RWPE1 (cell line): ENCODE data around the gene ROBO3.

Source experiments
- CTCF ChIA-PET: fragments of 350-600 bp; sonication (Branson Sonifier 250); formaldehyde crosslinking; extraction: SDS; loops from one replicate; lab custom pipeline; 2021; lab: Yijun Ruan, JAX
- POLR2A ChIA-PET: fragments of 400-600 bp; formaldehyde crosslinking; extraction: SDS; loops from one replicate; lab custom pipeline; 2020; ENCODE audit warnings: antibody characterized with exemption; ENCODE audit not compliant: low non-redundant PET; lab: Yijun Ruan, JAX
- DNase-seq: peaks from one replicate; pipeline ENCODE4 v3.0.0; 2012; ENCODE audit warnings: low spot score
- H3K27ac ChIP-seq: fragments of 450-650 bp; 2 replicates; pipeline ENCODE4 v1.5.1; 2017
- TF ChIP-seq, protein P1 (sequence below): fragments of 450-650 bp; conservative IDR thresholded peaks from 2 replicates; pipeline ENCODE4 v1.5.1; 2017; ENCODE audit warnings: low read depth, mild to moderate bottlenecking

The ROBO3 gene

DNA sequence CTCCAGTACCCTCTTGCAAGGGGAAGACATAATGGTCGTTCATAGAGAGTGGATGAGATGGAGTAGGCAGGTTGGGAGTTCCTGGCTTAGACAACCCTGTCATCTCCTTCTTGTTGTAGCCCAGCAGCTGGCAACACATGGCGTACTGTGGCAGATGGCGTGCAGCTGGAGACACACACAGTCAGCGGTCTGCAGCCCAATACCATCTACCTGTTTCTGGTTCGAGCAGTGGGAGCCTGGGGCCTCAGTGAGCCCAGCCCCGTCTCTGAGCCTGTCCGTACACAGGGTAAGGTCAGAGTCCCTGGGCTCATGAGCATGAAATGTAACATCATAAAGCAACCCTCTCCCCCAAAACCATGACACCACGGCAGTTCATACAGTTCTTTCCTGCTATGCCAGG, 8.7 kb downstream of the ROBO3 start:
- TF ChIP-seq, protein P1, sequence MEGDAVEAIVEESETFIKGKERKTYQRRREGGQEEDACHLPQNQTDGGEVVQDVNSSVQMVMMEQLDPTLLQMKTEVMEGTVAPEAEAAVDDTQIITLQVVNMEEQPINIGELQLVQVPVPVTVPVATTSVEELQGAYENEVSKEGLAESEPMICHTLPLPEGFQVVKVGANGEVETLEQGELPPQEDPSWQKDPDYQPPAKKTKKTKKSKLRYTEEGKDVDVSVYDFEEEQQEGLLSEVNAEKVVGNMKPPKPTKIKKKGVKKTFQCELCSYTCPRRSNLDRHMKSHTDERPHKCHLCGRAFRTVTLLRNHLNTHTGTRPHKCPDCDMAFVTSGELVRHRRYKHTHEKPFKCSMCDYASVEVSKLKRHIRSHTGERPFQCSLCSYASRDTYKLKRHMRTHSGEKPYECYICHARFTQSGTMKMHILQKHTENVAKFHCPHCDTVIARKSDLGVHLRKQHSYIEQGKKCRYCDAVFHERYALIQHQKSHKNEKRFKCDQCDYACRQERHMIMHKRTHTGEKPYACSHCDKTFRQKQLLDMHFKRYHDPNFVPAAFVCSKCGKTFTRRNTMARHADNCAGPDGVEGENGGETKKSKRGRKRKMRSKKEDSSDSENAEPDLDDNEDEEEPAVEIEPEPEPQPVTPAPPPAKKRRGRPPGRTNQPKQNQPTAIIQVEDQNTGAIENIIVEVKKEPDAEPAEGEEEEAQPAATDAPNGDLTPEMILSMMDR, result no peak
- POLR2A ChIA-PET, result no interaction called here
- no peak overlapping the region for H3K27ac ChIP-seq
- CTCF ChIA-PET, result no interaction called here
- DNase-seq, result no peak

DNA sequence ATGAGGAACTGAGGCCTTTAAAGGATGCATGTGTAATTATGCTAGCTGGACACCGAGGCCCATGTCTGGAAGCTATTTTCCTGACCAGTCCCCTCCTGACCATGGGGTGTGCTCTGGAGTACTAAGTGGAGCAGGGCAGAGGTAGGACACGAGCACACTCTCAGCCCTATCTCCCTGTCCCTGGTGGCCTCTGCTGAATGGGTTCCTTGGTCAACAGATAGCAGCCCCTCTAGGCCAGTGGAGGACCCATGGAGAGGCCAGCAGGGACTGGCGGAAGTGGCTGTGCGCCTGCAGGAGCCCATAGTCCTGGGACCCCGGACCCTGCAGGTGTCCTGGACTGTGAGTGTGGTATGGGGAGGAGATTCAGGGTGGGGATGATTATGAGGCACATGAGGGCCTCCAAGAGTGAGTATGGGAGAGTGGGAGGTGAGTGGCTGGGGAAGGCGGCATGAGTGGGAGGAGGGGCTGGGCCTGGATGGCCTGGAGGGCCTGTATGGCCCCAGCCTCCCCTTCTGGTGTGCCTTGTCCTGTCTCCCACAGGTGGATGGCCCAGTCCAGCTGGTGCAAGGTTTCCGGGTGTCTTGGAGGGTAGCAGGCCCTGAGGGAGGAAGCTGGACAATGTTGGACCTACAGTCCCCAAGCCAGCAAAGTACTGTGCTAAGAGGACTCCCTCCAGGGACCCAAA, 9.5 kb downstream of the ROBO3 start:
- H3K27ac ChIP-seq, result no peak overlapping the region
- ChIA-PET CTCF (no interaction called here), POLR2A (no interaction called here)
- TF ChIP-seq, protein P1, result no peak
- no peak for DNase-seq

DNA sequence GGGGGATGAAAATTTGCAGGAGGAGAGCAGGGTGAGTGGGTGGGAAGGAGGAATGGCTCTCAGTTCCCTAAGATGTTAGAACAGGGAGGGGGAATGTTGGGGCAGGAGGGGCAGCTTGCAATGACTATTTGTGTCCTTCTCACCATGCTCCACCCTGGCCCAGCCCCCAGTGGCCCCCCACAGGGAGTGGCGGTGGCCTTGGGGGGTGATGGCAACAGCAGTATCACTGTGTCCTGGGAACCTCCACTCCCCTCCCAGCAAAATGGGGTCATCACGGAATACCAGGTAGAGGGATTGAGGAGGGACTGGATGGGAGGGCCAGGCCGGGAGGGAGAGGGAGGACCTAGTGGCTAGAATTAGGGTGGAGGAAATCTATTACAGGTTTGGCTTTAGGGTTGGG, 10.2 kb downstream of the ROBO3 start:
- TF ChIP-seq, protein P1, result no peak
- ChIA-PET POLR2A (interaction anchor here (0.5 to 1.3 kb wide), 2 partner anchors 9 to 72 kb away, joined by 3 to 4 read pairs; no protein-coding TSS in a partner anchor), CTCF (interaction anchor here (0.6 to 1.5 kb wide), 7 partner anchors 9 to 1396 kb away, joined by 3 to 13 read pairs (median 3); partner anchors contain the start of genes CCDC15 and ROBO3)

DNA sequence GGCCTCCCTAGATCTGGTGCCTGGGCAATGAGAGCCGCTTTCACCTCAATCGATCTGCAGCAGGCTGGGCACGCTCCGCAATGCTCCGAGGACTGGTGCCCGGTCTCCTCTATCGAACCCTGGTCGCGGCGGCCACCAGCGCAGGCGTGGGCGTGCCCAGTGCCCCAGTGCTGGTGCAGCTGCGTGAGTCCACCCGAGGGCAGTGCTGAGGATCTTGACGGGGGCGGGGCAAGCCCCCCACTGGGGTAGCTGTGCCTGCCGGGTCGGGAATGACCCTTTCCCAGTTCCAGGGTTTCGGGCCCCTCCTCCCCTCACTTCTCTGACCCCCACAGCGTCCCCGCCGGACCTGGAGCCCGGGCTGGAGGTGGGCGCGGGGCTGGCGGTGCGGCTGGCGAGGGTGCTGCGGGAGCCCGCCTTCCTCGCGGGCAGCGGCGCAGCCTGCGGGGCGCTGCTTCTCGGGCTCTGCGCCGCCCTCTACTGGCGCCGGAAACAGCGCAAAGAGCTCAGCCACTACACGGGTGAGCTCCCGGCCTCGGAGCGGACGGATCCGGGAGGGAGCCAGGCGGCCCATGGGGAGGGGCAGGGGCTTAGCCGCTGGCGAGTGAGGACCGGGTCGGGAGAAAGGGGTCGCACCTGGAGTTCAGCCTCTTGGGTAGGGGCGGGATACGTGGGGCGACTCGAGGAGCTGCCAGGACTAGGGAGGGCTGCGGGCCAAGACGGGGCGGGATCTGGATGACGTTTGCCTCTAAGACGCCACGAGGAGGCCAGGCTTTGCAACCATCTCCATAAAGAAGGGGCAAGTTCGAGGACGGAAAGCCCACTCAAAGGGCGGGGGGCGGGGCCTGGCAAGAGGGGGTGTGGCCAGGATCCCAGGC, 10.9 kb downstream of the ROBO3 start:
- ChIA-PET POLR2A (interaction anchor here (0.5 to 1.3 kb wide), 6 partner anchors 10 to 78 kb away, joined by 3 to 11 read pairs (median 5); partner anchors contain the start of gene CCDC15), CTCF (interaction anchor here (0.5 to 1.5 kb wide), 18 partner anchors 9 to 1396 kb away, joined by 3 to 13 read pairs (median 3); partner anchors contain the start of genes CCDC15 and ROBO3)
- H3K27ac ChIP-seq, result peak overlapping the region; percentile 86
- DNase-seq, result peak; percentile 85
- TF ChIP-seq, protein P1, result peak; percentile 89

More for the DNA sequence above, 10.2 kb downstream of the ROBO3 start:
- peak overlapping the region; percentile 86; the same call in 1 of the 2 replicates for H3K27ac ChIP-seq
- DNase-seq, result no peak

DNA sequence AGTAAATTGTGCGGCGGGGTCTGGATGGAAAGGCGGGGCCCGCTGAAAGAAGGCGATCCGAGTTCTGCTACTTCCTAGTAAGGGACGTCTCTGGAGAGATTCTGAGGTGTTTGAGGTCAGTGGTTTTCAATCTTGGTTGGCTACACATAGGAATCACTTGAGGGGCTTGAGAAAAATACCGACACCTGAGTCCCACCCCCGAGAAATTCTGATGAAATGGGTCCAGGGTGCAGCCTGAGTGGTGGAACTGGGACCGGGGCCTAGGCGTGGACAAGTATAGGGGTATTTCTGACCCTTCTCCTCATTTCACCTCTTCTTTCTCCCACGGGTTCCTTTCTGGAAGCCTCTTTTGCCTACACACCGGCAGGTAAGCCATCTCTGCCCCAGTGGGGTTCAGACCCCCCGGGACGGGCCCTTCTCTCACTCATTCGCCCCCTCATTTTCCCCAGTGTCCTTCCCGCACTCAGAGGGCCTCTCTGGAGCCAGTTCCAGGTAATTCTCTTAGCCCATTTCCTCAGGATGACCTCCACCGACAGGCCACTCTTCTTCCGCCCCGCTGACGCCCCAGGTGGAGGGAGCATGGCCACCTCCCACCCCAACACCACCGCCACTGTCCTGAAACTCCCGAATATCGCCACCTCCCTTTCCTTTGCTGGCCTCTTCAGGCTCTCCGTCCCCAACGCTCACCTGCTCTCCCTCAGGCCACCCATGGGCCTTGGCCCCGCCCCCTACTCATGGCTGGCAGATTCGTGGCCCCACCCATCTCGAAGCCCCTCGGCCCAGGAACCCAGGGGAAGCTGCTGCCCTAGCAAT, 11.8 kb downstream of the ROBO3 start:
- peak overlapping the region; percentile 86 for H3K27ac ChIP-seq
- ChIA-PET POLR2A (interaction anchor here (0.6 to 1.3 kb wide), 5 partner anchors 11 to 77 kb away, joined by 4 to 11 read pairs (median 6); partner anchors contain the start of gene CCDC15), CTCF (interaction anchor here (0.5 to 1.5 kb wide), 15 partner anchors 8 to 729 kb away, joined by 3 to 13 read pairs (median 4); partner anchors contain the start of genes CCDC15 and ROBO3)
- TF ChIP-seq, protein P1, result no peak
- DNase-seq, result no peak
